Naive B cell (primary cell): ENCODE data around the gene FKRP. TPM values are rescaled to one million over a fixed set of nuclear protein-coding genes. Genes with fewer than 3 reads are reported as not detected.

Experiments
- ATAC-seq, 2 donors: fragments of 150-1000 bp; cut with Tn5 transposase; 2 replicates each; pipeline ENCODE4 v1.10.0; 2021; ENCODE audit warnings: low read depth in 2 of 2, mild to moderate bottlenecking in 2 of 2, moderate library complexity in 2 of 2
- DNase-seq: peaks from one replicate; pipeline ENCODE4 v3.0.0; 2022
- H3K27ac Mint-ChIP-seq, 6 donors: one replicate each; pipeline ENCODE4 v1.8.0; 2020 to 2022; ENCODE audit warnings: mild to moderate bottlenecking in 6 of 6, mixed read lengths in 6 of 6, moderate library complexity in 5 of 6, inconsistent platforms in 2 of 6
- H3K27me3 Mint-ChIP-seq, 3 donors: one replicate each; pipeline ENCODE4 v1.8.0; 2021 to 2022; ENCODE audit warnings: mixed read lengths in 3 of 3, mild to moderate bottlenecking in 1 of 3
- H3K36me3 Mint-ChIP-seq, 2 donors: one replicate each; pipeline ENCODE4 v1.8.0; 2020 to 2022; ENCODE audit warnings: mixed read lengths in 2 of 2, inconsistent platforms in 1 of 2, mild to moderate bottlenecking in 1 of 2
- H3K4me1 Mint-ChIP-seq, 3 donors: one replicate each; pipeline ENCODE4 v1.8.0; 2020 to 2022; ENCODE audit warnings: mixed read lengths in 3 of 3, inconsistent platforms in 1 of 3, mild to moderate bottlenecking in 1 of 3, moderate library complexity in 1 of 3
- H3K4me3 Mint-ChIP-seq, 8 donors: one replicate each; pipeline ENCODE4 v1.8.0; 2020 to 2022; ENCODE audit warnings: mild to moderate bottlenecking in 8 of 8, mixed read lengths in 8 of 8, moderate library complexity in 8 of 8, inconsistent platforms in 2 of 8
- H3K9me3 Mint-ChIP-seq, 7 donors: one replicate each; pipeline ENCODE4 v1.8.0; 2020 to 2022; ENCODE audit warnings: mixed read lengths in 7 of 7, mild to moderate bottlenecking in 5 of 7, inconsistent platforms in 2 of 7, moderate library complexity in 1 of 7
- polyA plus RNA-seq, 6 donors: library from polyadenylated mRNA; unstranded; fragments of 300-500 nt; fragmentation: Illumina TruSeq; gene quantifications; one replicate each; pipeline ENCODE4 v1.2.3, GENCODE V29; 2021; ENCODE audit warnings: low read depth in 6 of 6

Gene FKRP
- polyA plus RNA-seq, 6 donors from 2014 or later = 2.0 to 10.1 (median 6.0) TPM

DNA sequence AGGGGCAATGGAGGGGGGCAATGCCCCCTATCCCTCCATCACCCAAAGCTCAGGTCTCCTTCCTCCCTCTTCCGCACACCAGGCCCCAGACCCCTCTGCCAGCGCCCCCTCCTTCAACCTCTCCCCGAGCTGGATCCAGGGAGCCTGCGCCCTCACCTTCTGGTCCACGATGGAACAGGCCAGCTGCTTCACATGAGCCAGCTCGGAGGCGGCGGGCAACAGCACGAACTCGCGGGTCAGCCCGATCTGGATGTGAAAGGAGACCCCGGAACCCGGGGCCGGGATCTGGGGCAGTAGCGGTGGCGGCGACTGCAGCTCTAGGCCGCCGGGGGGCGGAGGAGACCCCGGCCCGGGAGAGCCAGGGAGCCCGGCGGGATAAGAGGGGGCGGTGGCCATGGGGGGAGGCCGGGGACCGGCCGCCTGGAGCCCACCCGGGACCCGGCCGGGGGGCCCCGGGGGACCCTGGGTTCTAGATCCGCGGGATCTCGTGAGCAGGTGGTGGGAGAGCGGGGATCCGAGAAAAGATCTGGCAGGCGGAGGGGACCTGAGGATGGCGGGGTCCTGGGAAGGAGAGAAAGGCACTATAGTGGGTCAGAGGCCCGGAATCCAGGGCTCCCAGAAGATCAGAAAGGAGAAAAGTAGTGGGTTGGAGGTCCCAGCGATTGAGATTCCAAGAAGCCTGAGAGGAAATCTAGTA is 29.7 kb upstream of the FKRP start:
- DNase-seq = no peak
- Mint-ChIP-seq H3K4me1 (peaks cover 46 to 75% (median 65%) of the 10 kb centered on the region in 3 donors), H3K4me3 (peak overlapping the region; percentile 92 to 99 (median 96)), H3K36me3 (peaks cover 0 to 9% of the 10 kb centered on the region in 2 donors), H3K9me3 (no peaks in the 10 kb centered on the region), H3K27me3 (no peaks in the 10 kb centered on the region), H3K27ac (peak overlapping the region; percentile 84 to 99 (median 96))
- no peak for ATAC-seq

DNA sequence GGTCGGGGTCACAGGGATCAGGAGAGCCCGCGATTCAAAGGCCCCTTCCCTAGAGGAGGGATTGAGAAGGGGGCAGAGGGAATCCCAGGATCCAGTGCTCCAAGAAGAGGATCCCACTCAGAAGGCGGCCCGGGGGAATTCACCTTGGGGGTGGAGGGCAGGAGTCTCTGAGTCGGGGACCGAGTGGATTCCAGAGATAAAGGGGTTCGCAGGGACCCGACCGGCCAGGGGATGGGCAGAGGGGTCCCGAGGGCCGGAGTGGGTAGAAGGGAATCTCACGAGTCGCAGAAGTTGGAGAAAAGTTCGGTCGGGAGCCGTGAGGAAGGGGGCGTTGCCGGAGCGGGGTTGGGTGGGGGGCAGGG is 29.2 kb upstream of the FKRP start:
- H3K4me1 Mint-ChIP-seq = peaks cover 50 to 79% (median 69%) of the 10 kb centered on the region in 3 donors
- peaks cover 0 to 9% of the 10 kb centered on the region in 2 donors for H3K36me3 Mint-ChIP-seq
- peak overlapping the region; percentile 92 to 99 (median 96) for H3K4me3 Mint-ChIP-seq
- DNase-seq = no peak
- no peaks in the 10 kb centered on the region for H3K9me3 Mint-ChIP-seq
- H3K27me3 Mint-ChIP-seq = no peaks in the 10 kb centered on the region
- no peak for ATAC-seq
- H3K27ac Mint-ChIP-seq = peak overlapping the region; percentile 84 to 99 (median 98)

DNA sequence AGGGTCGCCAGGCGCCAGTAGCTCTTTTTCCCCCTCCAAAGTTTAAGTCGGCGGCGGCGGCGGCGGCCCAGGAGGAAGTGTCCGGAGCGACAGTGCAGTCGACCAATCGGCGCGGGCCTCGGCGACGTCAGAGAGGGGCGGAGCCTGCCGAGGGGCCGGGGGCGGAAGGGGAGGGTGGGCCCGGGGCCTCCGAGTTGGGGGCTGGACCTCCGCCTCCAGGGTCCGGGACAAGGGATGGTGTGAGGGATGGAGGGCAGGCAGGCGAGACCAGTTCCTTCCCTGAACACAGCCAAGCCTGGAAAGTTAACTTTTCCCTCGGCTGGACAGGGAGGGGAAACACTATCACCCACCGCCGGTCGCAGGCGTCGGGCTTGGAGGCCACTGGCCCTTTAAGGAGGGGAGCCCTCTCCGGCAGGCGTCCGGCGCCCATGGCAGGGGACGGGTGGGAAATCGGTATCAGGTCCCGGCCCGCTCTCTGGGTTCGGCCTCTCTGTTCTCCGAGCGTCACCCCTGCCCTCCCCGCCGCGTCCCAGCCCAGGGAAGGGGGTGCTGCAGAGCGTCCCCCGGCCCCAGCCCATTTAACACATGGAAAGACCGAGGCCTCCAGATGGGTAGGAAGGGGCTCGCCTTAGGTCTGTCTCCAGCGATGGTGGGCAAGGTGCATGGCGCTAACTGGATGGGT is 28.7 kb upstream of the FKRP start, which contains the start of gene PRKD2:
TSS of gene PRKD2 (minus strand) at position 81 of the 682 bp plus-strand sequence. CDS start 744 bp downstream, outside the sequence.
- H3K4me3 Mint-ChIP-seq = peak within 1 kb of the TSS; percentile 92 to 99 (median 96)
- peak; percentile 53 to 55 for ATAC-seq

DNA sequence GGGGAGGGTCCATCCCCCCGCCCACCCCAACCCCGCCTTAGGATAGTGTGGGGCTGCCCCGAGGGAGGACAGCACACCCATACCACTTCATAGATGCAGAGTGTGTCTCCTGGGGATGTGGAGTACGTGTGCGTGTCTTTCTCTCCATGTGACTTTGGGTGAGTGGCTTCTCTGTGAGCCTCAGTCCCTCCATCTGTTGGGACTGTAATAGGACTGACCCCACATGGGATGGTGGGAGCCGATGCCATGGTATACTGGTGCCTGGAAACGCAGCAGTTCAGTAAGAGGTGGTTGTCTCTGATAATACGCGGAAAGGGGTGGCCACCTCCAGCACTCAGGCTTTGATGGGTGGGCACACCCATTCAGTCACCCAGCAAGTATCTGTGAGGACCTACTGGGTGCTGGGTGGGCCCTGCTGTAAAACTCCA is 28.1 kb upstream of the FKRP start:
- H3K36me3 Mint-ChIP-seq = peaks cover 0 to 9% of the 10 kb centered on the region in 2 donors
- ATAC-seq (peak; percentile 7 to 13), DNase-seq (peak; percentile 44)
- H3K4me3 Mint-ChIP-seq = peak overlapping the region; percentile 92 to 99 (median 96)
- H3K9me3 Mint-ChIP-seq = no peaks in the 10 kb centered on the region
- H3K4me1 Mint-ChIP-seq = peaks cover 61 to 84% (median 74%) of the 10 kb centered on the region in 3 donors
- H3K27me3 Mint-ChIP-seq = no peaks in the 10 kb centered on the region
- H3K27ac Mint-ChIP-seq = peak overlapping the region; percentile 75 to 99 (median 98)

More for the DNA sequence above, 28.7 kb upstream of the FKRP start, which contains the start of gene PRKD2:
- Mint-ChIP-seq H3K36me3 (peaks cover 0 to 9% of the 10 kb centered on the region in 2 donors), H3K4me1 (peaks cover 55 to 84% (median 74%) of the 10 kb centered on the region in 3 donors), H3K27me3 (no peaks in the 10 kb centered on the region), H3K9me3 (no peaks in the 10 kb centered on the region), H3K27ac (peak within 1 kb of the TSS; percentile 84 to 99 (median 98))
- peak; percentile 88 for DNase-seq

DNA sequence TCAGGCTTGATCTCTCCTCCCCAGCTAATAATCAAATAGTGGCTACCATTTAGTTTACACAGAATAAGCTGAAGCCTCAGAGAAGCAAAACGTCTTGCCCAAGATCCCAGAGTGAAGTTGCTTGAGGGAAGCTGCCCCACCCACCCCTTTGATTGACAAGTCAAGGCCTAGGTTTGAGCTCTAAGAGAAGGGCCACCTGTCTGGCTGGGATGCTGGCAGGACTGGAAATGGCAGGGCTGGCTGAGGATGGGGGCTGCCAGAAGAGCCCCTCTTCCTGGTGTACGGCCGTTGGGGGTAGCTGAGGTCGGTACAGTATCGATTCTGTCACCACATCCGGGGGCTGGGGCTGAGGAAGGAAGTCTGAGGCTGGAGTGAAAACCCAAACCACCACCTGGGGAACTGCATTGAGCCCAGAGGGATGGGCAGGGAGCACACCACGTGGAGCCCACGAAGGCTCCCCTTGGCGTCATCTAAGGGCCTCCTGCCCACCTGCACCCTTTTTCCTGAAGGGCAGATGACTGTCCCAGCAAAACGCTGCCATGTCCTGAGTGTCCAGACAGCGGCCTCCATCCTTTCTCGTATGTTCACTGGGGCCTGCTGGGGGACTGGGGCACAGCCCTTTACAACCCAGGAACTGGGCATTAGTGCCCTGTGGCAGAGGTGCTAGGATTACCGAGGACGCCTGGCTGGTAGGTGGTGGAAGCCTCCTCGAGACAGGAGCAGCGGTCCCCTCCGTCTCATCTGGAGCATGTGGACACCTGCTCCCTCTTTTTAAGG is 27.5 kb upstream of the FKRP start:
- Mint-ChIP-seq H3K27me3 (no peaks in the 10 kb centered on the region), H3K4me3 (peak overlapping the region; percentile 92 to 99 (median 96)), H3K27ac (peak overlapping the region; percentile 75 to 99 (median 98)), H3K36me3 (peaks cover 0 to 9% of the 10 kb centered on the region in 2 donors), H3K4me1 (peaks cover 65 to 85% (median 72%) of the 10 kb centered on the region in 3 donors), H3K9me3 (no peaks in the 10 kb centered on the region)
- DNase-seq = peak; percentile 83
- peak; percentile 51 for ATAC-seq

DNA sequence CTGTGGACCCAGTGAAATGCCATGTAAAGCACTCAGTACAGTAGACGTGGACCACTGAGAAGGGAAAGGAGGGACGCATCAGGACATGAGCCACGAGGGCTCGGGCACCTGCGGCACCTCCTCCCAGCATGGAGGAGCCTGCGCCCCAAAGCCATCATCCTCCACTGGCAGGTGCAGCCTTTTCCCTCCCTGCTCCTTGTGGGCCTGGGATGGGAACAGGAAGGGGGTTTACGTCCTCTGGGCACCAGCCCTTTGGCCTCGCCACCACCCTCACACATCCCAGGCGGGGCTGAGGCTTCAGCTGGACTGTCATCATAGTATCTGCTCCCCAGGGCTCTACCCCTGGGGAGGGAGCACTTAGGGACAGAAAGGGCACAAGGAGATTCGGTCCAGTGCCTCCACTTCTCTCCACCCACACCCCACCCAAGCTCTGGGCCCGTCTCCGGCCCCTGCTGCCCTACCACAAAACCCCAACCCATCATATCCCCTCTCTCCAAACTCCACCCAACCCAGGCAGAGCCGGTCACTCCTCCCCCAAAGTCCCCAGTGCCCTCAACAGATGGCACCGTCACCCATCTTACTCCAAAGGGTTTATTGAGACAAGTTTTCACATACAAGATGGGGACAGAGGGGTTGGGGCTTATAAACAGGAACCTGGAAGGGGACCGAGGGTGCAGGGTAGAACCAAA is 26.8 kb upstream of the FKRP start:
- no peaks in the 10 kb centered on the region for H3K27me3 Mint-ChIP-seq
- H3K4me3 Mint-ChIP-seq = peak overlapping the region; percentile 92 to 99 (median 96)
- peaks cover 70 to 83% (median 72%) of the 10 kb centered on the region in 3 donors for H3K4me1 Mint-ChIP-seq
- DNase-seq = peak; percentile 81
- no peaks in the 10 kb centered on the region for H3K9me3 Mint-ChIP-seq
- peak; percentile 15 to 29 for ATAC-seq
- H3K27ac Mint-ChIP-seq = peak overlapping the region; percentile 75 to 99 (median 98)
- peaks cover 0 to 9% of the 10 kb centered on the region in 2 donors for H3K36me3 Mint-ChIP-seq

DNA sequence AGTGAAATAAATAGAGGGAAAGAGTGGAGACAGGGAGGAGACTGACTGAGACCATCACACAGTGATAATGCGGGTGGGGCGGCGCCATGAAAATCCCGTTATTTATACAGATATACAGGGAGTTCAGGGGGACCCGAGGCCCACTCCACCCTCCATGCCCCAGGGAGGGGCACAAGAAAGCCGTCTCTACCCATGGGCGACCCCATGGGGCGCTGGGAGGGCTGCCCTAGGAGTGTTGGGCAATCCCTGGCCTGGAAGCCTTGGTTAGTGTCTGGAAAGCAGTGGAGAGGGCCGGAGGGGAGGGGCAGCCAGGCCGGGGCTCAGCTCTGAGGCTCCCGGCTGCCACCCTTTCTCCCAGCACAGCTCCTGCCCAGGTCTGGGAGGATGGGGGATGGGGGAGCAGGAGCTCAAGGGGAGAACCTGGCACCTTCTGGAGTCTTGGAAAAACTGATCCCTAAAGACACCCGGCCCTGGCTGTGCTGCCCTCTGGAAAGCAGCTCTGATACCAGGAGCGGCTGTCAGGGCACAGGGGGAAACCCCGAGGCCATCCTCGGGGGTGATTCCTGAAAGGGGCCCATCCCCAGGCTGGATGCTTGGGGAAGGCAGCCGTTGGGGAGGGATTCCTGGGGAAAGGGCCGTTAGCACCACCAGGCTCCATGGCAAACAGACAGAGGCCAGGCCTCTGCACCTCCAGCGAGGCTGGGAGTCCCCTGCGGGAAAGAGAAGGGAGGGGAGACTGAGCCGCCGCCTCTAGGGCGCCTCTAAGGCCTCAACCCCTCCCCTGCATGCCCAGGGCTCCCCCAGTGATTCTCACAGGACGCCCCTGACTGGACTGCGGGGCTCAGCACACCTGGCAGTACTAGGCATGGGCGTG is 26.0 kb upstream of the FKRP start:
- ATAC-seq (no peak), DNase-seq (no peak)
- Mint-ChIP-seq H3K36me3 (peaks cover 0 to 9% of the 10 kb centered on the region in 2 donors), H3K27ac (peak overlapping the region; percentile 75 to 99 (median 94)), H3K27me3 (no peaks in the 10 kb centered on the region), H3K4me3 (peak overlapping the region; percentile 92 to 99 (median 96)), H3K9me3 (no peaks in the 10 kb centered on the region), H3K4me1 (peaks cover 66 to 82% (median 70%) of the 10 kb centered on the region in 3 donors)

DNA sequence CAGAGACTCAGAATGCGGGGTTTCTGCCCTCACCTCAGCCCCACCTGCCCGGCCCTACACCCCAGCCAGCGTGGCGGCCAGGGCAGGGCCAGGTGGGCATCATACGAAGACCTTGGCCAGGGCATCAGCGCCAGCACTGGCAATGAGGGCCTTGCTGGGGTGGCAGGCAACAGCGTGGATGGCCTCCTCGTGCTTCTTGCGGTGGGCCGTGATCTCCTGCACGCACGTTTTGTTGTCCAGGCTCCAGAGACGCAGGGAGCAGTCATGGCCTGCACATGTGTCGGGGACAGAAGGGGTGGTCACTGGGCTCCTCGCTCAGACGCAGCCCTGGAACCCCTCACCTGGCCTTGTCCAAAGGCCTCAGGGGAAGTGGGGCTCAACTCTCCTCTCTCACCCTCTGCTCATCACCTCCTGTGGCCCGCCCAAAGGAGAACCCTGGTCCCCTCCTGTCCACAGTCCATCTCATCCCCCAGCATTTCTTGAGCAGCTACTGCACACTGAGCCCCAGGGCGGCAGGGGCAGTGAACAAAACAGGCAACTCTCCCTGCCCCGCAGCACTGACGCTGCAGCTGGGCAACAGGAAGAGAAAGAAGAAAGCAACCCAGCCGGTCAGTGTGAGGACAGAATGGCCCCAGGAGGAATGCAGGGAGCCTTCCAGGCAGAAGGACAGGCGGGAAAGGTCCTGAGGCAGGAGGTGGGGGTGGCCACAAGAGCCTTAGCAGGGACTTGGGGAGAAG is 25.2 kb upstream of the FKRP start:
- Mint-ChIP-seq H3K27ac (peak overlapping the region in 4 of 6 donors; percentile 76 to 97 (median 82)), H3K4me1 (peaks cover 61 to 77% (median 62%) of the 10 kb centered on the region in 3 donors)

DNA sequence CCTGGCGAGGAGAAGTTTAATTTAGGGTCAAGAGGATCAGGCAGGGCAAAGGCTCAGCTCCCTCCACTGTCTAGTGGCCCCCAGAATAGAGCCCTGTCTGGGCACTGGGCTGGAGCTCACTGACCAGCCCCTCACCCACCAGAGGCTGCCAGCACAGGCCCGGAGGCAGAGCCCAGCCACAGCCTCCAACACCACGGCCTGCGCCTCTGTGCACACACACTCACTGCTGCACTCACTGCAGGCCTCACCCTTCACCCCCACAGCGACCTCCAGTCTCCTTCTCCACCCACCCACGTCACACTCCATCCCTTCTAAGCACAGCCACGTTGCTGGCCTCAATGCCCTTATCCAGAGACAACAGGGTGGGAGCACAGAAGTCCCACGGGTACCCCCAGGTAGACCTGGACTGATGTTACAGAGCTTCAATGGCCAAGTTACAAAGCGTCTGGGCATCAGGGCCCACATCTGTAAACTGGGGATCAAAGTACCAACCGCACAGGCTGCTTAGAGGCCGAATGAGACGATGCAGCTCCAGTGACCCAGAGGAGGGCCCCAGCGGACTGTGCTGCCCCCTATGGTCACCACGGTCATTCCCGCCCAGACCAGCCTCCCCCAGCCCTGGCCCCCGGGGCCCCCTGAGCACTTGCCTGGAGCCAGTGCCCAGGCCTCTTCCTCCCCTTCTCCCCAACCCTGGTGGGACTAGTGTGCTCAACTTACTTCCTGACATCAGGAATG is 24.4 kb upstream of the FKRP start:
- Mint-ChIP-seq H3K36me3 (peaks cover 0 to 14% of the 10 kb centered on the region in 2 donors), H3K4me1 (peaks cover 59 to 79% (median 60%) of the 10 kb centered on the region in 3 donors), H3K27ac (peak overlapping the region; percentile 38 to 97 (median 78))

More for the DNA sequence above, 25.2 kb upstream of the FKRP start:
- Mint-ChIP-seq H3K36me3 (peaks cover 0 to 12% of the 10 kb centered on the region in 2 donors), H3K4me3 (peak overlapping the region in 7 of 8 donors; percentile 43 to 80 (median 71)), H3K9me3 (no peaks in the 10 kb centered on the region), H3K27me3 (no peaks in the 10 kb centered on the region)
- ATAC-seq = no peak
- DNase-seq = no peak

DNA sequence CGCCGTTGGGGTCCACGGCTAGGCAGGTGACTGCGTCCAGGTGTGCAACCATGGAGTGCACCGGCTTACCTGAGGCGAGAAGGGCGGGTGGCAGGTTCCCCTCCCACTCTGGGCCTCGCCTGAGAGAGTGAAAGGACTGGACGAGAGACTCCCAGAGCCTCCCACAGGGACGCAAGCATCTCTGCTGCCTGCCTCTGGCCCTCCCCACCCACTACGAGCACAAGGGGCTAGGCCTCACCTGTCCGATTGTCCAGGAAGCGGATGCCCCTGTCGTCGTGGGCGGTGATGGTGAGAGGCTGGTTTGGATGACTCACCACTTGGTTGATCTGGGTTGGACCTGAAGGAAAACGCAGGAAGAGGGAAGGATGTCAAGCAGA is 23.9 kb upstream of the FKRP start:
- Mint-ChIP-seq H3K4me3 (peak overlapping the region; percentile 15 to 91 (median 78)), H3K27me3 (no peaks in the 10 kb centered on the region), H3K4me1 (peaks cover 58 to 82% (median 59%) of the 10 kb centered on the region in 3 donors), H3K27ac (peak overlapping the region in 5 of 6 donors; percentile 67 to 92 (median 84)), H3K36me3 (peaks cover 0 to 15% of the 10 kb centered on the region in 2 donors), H3K9me3 (no peaks in the 10 kb centered on the region)
- no peak for DNase-seq
- no peak for ATAC-seq

More for the DNA sequence above, 24.4 kb upstream of the FKRP start:
- Mint-ChIP-seq H3K9me3 (no peaks in the 10 kb centered on the region), H3K27me3 (no peaks in the 10 kb centered on the region), H3K4me3 (peak overlapping the region; percentile 15 to 91 (median 78))
- DNase-seq (no peak), ATAC-seq (no peak)
